Jurkat, Clone E6-1 (cell line): ENCODE results near the gene JARID2.
A peak's percentile ranks its signal among the peaks of the same experiment; 100 is the strongest.
"Not testable (repeated sequence)": the region's sequence is repeated elsewhere in the genome, so short reads cannot be mapped to it uniquely, and the experiment has no call there.

Experiments
- DNase-seq: peaks from one replicate; pipeline ENCODE4 v3.0.0-alpha.2; 2011; ENCODE audit warnings: low read depth, low spot score
- H3K4me3 ChIP-seq: 2 replicates; pipeline ENCODE4 v1.5.1; 2011; ENCODE audit warnings: mild to moderate bottlenecking, low read length, control low read depth, moderate library complexity

Gene JARID2

GRCh38 chr6:15282334-15282733, 36.5 kb downstream of the JARID2 start:
- no peak for DNase-seq
- H3K4me3 ChIP-seq = no peak overlapping the region

DNA sequence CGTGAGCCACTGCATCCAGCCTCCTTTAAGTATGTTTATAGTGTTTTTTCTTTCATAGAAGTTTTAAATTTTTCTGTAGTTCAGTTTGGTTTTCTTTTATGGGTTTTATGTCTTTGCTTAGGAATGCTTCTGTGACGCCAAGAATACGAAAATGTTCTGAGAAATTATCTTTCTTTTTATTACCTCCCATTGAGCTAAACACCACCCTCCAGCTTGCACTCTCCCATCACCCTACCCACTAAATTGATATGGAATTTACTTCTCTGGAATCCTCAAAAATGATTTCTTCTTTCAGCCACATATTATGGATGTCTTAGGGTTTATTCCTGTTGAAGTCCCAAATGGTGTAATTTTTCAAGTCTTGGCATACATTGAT, 38.1 kb downstream of the JARID2 start:
- H3K4me3 ChIP-seq = no peak overlapping the region
- DNase-seq = no peak

- no peak overlapping the region for H3K4me3 ChIP-seq
- no peak for DNase-seq
These were observed 38.9 kb downstream of the JARID2 start for GRCh38 chr6:15284743-15285142.

DNA sequence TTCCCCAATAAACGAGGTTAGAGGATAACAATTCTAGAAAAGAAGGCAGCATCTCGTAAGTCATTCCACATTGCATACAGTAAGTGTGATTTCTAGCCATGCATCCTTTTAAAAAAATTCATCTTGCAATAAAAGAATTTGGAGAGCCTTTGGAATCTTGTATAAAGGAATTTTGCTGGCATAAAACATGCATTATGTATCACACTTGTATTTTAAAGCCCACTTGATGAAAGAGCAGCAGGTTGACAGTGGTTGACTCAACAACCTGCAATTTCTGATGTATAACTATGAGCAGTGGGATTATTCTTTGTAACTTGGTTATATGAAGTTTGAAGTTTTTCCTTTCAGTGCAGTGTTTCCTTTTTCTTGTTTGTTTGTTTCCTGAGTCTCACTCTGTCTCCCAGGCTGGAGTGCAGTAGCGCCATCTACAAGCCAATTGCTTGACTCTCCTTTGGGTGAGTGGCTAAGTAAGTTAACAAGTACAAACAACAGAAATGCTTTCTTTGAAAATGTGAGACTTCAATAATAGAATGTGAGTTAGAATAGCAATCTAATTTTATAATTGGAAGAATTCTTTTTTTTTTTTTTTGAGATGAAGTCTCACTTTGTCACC, 39.9 kb downstream of the JARID2 start:
- H3K4me3 ChIP-seq = no peak overlapping the region
- no peak for DNase-seq

- H3K4me3 ChIP-seq = no peak overlapping the region
- DNase-seq = no peak
These were observed 42.0 kb downstream of the JARID2 start for GRCh38 chr6:15287670-15288375.

DNA sequence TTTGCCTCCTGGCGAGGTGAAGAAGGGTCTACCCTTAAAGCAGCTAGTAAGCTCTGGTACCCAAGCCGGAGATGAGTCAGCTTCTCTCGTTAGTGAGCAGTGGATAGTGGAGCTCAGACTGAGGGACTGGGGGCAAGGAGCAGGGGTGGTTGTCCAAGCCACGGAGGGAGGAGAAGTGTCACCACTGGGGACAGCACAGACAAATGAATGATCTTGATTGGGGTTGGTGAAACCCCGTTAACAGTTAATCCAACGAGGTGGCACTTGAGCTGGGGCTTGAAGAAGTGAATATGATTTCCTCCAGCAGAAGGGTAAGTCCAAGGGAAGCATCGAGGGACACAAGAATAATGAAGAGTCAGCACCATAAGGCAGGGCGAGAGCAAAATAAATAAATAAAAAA, 43.0 kb downstream of the JARID2 start:
- no peak overlapping the region for H3K4me3 ChIP-seq
- DNase-seq = no peak

GRCh38 chr6:15289456-15289855, 43.6 kb downstream of the JARID2 start:
- not testable (repeated sequence) for H3K4me3 ChIP-seq, DNase-seq

- no peak for DNase-seq
- no peak overlapping the region for H3K4me3 ChIP-seq
These were observed 44.3 kb downstream of the JARID2 start for GRCh38 chr6:15290067-15290680.

- H3K4me3 ChIP-seq = no peak overlapping the region
- DNase-seq = no peak
These were observed 45.3 kb downstream of the JARID2 start for GRCh38 chr6:15290962-15291704.

- DNase-seq = no peak
- H3K4me3 ChIP-seq = no peak overlapping the region
These were observed 46.9 kb downstream of the JARID2 start for GRCh38 chr6:15292721-15293302.

DNA sequence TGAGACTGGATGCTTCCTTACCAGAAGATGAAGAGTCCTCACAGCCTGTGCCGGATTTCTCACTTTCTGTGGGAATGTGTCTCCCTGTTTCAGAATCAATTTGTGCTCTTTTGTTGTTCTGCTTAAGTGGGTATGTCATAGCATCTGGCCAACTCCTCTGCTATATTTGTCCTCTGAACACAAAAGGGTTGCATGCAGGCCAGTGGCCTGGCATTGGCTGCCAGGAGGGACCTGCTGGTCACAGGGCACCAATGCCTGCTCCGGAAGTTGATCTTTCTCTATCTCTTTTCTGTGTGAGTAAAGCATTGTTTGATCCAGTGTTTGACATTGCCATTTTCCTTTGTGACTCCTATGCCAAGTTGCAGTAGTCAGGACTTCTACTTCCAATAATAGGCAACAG, 47.8 kb downstream of the JARID2 start:
- no peak overlapping the region for H3K4me3 ChIP-seq
- DNase-seq = no peak

DNA sequence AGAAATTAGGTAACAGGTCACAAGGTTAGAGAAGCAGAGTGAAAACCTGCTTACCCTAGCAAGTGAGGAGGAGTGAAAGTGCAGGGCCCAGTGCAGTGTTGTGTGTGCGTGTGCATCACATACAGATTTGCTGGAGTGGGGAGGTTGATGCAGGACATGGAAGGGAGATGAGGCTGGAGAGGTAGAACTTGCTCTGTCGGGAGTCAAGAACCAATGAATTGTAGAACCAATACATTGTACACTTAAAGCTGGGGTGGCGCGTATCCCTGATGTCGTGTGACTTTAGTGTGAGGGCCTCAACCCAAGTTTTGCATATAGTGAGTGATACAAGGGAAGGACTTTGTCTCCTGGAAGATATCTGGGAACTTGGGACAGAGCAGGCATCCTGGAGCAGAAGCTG, 48.6 kb downstream of the JARID2 start:
- no peak for DNase-seq
- H3K4me3 ChIP-seq = no peak overlapping the region

GRCh38 chr6:15296249-15296648, 50.4 kb downstream of the JARID2 start:
- H3K4me3 ChIP-seq = no peak overlapping the region
- no peak for DNase-seq

DNA sequence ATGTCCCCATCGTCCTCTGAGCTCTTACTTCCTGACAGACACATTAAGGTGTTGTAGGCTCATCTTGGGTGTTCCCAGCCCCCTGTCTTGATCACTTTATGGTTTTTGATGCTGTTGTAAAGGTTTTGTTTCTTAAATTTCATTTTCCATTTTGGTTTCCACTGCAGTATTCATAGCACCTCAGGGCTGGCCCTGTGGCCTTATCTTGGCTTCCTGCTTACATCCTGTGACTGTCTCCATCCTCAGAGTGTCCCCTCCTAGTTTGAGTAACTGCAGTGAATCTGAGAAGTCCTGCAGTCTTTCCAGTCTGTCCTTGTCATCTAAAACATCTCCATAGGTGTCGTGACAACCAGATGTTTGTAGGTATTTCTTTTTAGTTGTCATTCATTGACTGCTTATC, 50.9 kb downstream of the JARID2 start:
- H3K4me3 ChIP-seq = no peak overlapping the region
- peak; percentile 66 for DNase-seq

DNA sequence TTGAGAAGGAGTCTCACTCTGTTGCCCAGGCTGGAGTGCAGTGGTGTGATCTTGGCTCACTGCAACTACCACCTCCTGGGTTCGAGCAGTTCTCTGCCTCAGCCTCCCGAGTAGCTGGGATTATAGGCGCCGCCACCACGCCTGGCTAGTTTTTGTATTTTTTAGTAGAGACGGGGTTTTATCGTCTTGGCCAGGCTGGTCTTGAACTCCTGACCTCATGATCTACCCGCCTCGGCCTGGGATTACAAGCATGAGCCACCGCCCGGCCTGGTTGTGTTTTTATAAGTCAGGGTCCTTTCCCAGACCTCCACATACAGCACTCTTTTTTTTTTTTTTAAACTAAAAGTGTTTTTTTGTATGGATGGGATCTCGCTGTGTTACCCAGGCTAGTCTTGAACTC, 51.3 kb downstream of the JARID2 start:
- not testable (repeated sequence) for H3K4me3 ChIP-seq, DNase-seq

- no peak for DNase-seq
- no peak overlapping the region for H3K4me3 ChIP-seq
These were observed 52.2 kb downstream of the JARID2 start for GRCh38 chr6:15297895-15298590.

- peak overlapping the region; percentile 32 for H3K4me3 ChIP-seq
- DNase-seq = peak; percentile 88
These were observed 53.7 kb downstream of the JARID2 start for GRCh38 chr6:15299430-15300131.

DNA sequence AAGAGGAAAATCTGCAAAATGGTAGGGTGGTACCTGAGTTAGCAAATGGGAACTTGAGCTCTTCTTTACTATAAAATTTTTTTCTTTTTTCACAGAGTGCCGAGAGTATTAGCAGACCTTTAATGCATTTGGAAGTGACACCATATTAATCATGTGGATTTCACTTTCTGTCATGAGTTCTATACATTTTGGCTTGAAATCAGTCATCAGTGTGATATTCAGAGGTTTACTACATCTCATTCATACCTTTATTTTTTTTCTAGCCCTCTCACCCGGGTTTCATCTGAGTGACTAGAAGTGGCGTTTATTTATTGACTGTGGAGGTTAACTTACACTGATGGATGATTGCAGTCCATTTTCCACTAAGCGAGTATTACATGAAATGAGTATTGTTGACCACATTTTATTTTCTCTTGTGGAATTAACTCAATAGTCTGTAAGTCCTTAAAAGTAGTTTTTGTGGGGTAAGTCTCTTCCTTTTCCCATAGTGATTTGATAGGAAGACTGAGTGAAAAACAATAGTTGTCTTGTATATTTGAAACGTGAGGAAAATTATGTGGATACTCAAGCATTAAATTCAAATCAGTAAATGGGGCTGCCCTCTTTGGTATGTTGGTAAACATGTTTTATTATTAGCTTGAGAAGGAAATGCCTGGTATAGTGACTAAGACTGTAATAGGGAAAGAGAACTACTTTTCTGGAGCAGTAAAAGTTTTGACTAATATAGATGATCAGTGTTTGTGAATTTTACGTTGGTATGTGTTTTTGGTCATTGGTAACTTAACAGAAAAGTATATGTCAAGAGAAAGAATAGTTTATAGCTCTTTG, 55.5 kb downstream of the JARID2 start:
- no peak overlapping the region for H3K4me3 ChIP-seq
- no peak for DNase-seq
